OCI-LY7 (cell line): Measurements from ENCODE around the gene TULP1. TPM values are rescaled to one million over a fixed set of nuclear protein-coding genes. Genes with fewer than 3 reads are reported as not detected.

Experiments
- BruUV-seq: library from RNA; stranded (reverse); fragments of 400-500 nt; replicated peaks from 2 replicates; lab custom pipeline; 2021; lab: Mats Ljungman, UMichigan
- CTCF ChIA-PET: fragments of 300-600 bp; sonication (Branson Sonifier 250); formaldehyde crosslinking; loops from one replicate; lab custom pipeline; 2022; ENCODE audit warnings: antibody characterized with exemption; ENCODE audit not compliant: unreplicated experiment; lab: Charles Lee
- POLR2A ChIA-PET: fragments of 300-600 bp; sonication (Branson Sonifier 250); formaldehyde crosslinking; loops from one replicate; lab custom pipeline; 2022; ENCODE audit warnings: antibody characterized with exemption; lab: Charles Lee
- DNase-seq: peaks from one replicate; pipeline ENCODE4 v3.0.0-alpha.2; 2015; ENCODE audit warnings: low spot score
- H2AFZ ChIP-seq: fragments of 200-600 bp; sonication (generic), shearing (Covaris generic); 2 replicates; pipeline ENCODE4 v1.6.1; 2014; ENCODE audit warnings: mild to moderate bottlenecking, antibody characterized with exemption, low read length, moderate library complexity
- H3K27ac ChIP-seq: fragments of 200-600 bp; sonication (generic); 2 replicates; pipeline ENCODE4 v1.5.1; 2014; ENCODE audit warnings: mixed run types, low read depth, mild to moderate bottlenecking, moderate library complexity, low read length, inconsistent platforms; ENCODE audit not compliant: poor library complexity, severe bottlenecking
- H3K36me3 ChIP-seq: fragments of 200-600 bp; sonication (generic); 2 replicates; pipeline ENCODE4 v1.6.1; 2014; ENCODE audit warnings: mild to moderate bottlenecking, antibody characterized with exemption, low read length, moderate library complexity, mixed read lengths; ENCODE audit not compliant: insufficient read depth
- H3K4me1 ChIP-seq: fragments of 200-600 bp; sonication (generic); 2 replicates; pipeline ENCODE4 v1.5.1; 2014; ENCODE audit warnings: mild to moderate bottlenecking, low read length; ENCODE audit not compliant: insufficient read depth, poor library complexity, severe bottlenecking
- H3K4me2 ChIP-seq: fragments of 200-600 bp; sonication (generic); 2 replicates; pipeline ENCODE4 v1.6.1; 2014; ENCODE audit warnings: mild to moderate bottlenecking, low read length
- H3K4me3 ChIP-seq: fragments of 200-600 bp; sonication (generic); 2 replicates; pipeline ENCODE4 v1.5.1; 2014; ENCODE audit warnings: mild to moderate bottlenecking, low read depth, low read length; ENCODE audit not compliant: poor library complexity, severe bottlenecking
- H3K79me2 ChIP-seq: fragments of 200-600 bp; sonication (generic); 2 replicates; pipeline ENCODE4 v1.6.1; 2016; ENCODE audit warnings: low read depth, mild to moderate bottlenecking, low read length, moderate library complexity, mixed read lengths; ENCODE audit not compliant: insufficient read depth
- H3K9me2 ChIP-seq: fragments of 200-600 bp; sonication (generic); 2 replicates; pipeline ENCODE4 v1.6.1; 2016; ENCODE audit warnings: mild to moderate bottlenecking, low read length, mixed read lengths; ENCODE audit not compliant: insufficient read depth
- H3K9me3 ChIP-seq: fragments of 200-600 bp; sonication (generic); 2 replicates; pipeline ENCODE4 v1.6.1; 2014; ENCODE audit warnings: mild to moderate bottlenecking, mixed run types, low read length, mixed read lengths
- H4K20me1 ChIP-seq: fragments of 200-600 bp; sonication (generic); 2 replicates; pipeline ENCODE4 v1.6.1; 2014; ENCODE audit warnings: mild to moderate bottlenecking, antibody characterized with exemption, low read length, moderate library complexity, mixed read lengths; ENCODE audit not compliant: insufficient read depth
- CTCF ChIP-seq: fragments of 200-600 bp; sonication (generic); conservative IDR thresholded peaks from 2 replicates; pipeline ENCODE4 v1.5.1; 2014; ENCODE audit warnings: mild to moderate bottlenecking, antibody characterized with exemption, low read length, moderate library complexity, mixed read lengths
- EZH2phosphoT487 ChIP-seq: fragments of 200-600 bp; sonication (generic); IDR thresholded peaks from 2 replicates; pipeline ENCODE4 v1.6.1; 2018; ENCODE audit warnings: low read depth, borderline replicate concordance, mild to moderate bottlenecking, mixed run types, antibody characterized with exemption, low read length, moderate library complexity, mixed read lengths
- intact Hi-C: fragments of 100-400 bp; cut with micrococcal nuclease; formaldehyde crosslinking; loops from one replicate; pipeline ENCODE4 v1.10.0; 2022; ENCODE audit not compliant: unreplicated experiment
- total RNA-seq, 2 experiments: library from RNA; depleted of rRNA in 1 of 2; stranded (reverse); fragments of >200 nt in 1 of 2; shearing (Covaris generic) in 1 of 2; gene quantifications; 2 replicates each; pipeline ENCODE4 v1.2.3, GENCODE V29; 2014 to 2022

The TULP1 gene
- total RNA-seq, 2 experiments from 2014 or later, result not detected

- Histone ChIP-seq H3K4me2 (no peak overlapping the region), H3K4me1 (peaks cover 27% of the 10 kb centered on the region), H3K9me3 (no peaks in the 10 kb centered on the region), H3K79me2 (peaks cover 13% of the 10 kb centered on the region), H3K36me3 (peaks cover 43% of the 10 kb centered on the region), H3K27ac (no peak overlapping the region), H4K20me1 (peaks cover 17% of the 10 kb centered on the region), H3K9me2 (no peaks in the 10 kb centered on the region), H3K4me3 (no peak overlapping the region), H2AFZ (no peak overlapping the region)
- DNase-seq, result no peak
- intact Hi-C loops, result no loop called here
- TF ChIP-seq EZH2phosphoT487 (no peak), CTCF (no peak)
- no TSS peak for BruUV-seq
- ChIA-PET POLR2A (interaction anchor here (1.1 kb wide), 1 partner anchor 23 kb away, joined by 3 read pairs; the partner anchor contains the start of gene FANCE), CTCF (no interaction called here)
These were observed 37.6 kb downstream of the TULP1 start for GRCh38 chr6:35474942-35475570.

GRCh38 chr6:35474131-35474941, 38.4 kb downstream of the TULP1 start:
- no TSS peak for BruUV-seq
- peaks cover 50% of the 10 kb centered on the region for H3K36me3 ChIP-seq
- intact Hi-C loops, result no loop called here
- ChIA-PET CTCF (no interaction called here), POLR2A (interaction anchor here (0.6 to 0.7 kb wide), 2 partner anchors 18 to 129 kb away, joined by 3 to 4 read pairs; no protein-coding TSS in a partner anchor)
- DNase-seq, result no peak
- no peak overlapping the region for H2AFZ ChIP-seq
- H4K20me1 ChIP-seq, result peaks cover 25% of the 10 kb centered on the region
- no peaks in the 10 kb centered on the region for H3K9me2 ChIP-seq
- TF ChIP-seq CTCF (no peak), EZH2phosphoT487 (no peak)
- H3K27ac ChIP-seq, result peak overlapping the region; percentile 8
- H3K79me2 ChIP-seq, result peaks cover 20% of the 10 kb centered on the region
- peaks cover 30% of the 10 kb centered on the region for H3K4me1 ChIP-seq
- H3K4me2 ChIP-seq, result no peak overlapping the region
- no peak overlapping the region for H3K4me3 ChIP-seq
- no peaks in the 10 kb centered on the region for H3K9me3 ChIP-seq
